GM21529 (cell line): ENCODE data around the gene C2CD4B.

Source experiments
- ATAC-seq: cut with Tn5 transposase; IDR thresholded peaks from one replicate; pipeline ENCODE4 v1.9.1; 2021; ENCODE audit not compliant: unreplicated experiment

The C2CD4B gene

DNA sequence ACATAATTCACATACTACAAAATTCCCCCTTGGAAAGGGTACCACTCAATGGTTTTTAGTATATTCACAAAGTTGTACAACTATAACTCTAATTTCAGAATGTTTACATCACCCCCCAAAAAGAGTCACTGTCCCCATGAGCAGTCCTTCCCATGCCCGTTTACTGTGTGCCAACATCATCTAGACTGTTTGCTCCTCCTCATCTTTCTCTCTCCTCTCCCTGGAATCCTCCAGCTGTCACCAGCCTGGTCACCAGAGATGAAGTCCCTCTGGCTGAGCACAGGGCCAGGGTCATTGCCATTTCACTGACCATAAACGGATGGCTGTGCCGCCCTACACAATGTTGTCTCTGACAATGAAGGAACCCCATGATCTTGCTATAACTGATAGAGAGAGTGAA is 45.2 kb downstream of the C2CD4B start:
- ATAC-seq, result no peak

DNA sequence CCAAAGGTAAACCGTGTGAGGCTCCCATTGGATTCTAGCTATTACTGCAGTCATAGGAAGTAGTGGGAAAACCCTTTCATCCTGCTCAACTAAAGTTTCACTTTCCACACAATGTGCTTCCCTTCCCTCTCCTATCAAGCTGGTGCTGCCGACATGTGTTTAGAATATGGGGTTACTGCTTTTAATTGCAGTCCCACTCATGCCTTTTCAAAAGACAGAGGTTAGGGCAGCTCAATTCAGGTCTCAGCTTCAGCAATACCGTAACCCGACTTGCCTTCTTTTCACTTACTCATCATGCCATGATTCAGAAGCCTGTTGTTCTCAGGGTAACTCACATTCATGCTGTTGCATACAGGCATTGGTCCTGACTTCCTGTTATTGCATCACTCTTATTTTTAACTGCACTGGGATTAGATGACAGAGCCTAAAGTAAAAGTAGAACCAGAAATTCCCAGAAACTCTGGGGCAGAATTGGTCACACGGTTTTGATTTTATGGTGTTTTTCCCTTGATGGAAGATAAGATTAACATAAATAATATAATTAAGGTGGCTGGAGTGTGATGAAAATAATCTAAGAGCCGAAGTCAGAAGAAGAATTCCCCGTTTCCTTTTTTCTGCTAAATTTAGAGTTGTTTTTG is 45.7 kb downstream of the C2CD4B start:
- no peak for ATAC-seq

DNA sequence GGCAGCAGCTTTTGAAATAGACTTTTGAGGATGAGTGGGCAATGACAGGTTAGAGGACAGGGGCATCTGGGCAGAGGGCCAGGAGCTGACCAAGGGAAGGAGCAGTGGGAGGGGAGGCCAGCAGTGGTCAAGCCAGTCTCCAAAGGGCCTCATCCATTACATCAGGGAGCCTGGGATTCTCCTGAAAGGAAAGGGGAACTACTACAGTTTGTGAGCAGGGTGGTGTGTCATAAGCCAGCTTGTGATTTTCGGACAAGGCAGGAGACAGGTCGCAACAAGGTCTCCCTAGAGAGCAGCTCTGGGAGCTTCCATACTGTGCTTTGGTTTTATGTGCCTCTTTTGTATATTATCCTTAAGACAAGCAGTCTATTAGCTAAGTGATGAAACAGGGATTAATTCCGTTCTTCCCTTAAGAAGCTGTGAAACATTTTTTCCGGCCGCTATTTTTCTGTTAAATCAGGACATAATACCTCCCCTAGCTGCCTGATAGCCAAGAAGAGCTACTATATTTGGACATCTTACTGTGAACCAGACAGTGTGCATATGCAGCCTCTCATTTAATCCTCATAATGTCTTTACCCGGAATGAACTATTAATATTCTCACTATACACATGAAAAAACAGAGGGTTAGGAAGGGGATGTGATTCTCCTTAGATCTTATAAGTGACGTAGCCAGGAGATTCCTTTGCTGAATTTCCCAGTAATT is 46.4 kb downstream of the C2CD4B start:
- no peak for ATAC-seq

GRCh38 chr15:62115847-62116246 is 49.2 kb downstream of the C2CD4B start:
- ATAC-seq, result no peak
